Measurements from ENCODE around the gene SLC22A23. TPM values are rescaled to one million over a fixed set of nuclear protein-coding genes. Genes with fewer than 3 reads are reported as not detected.

The SLC22A23 gene
- total and polyA plus RNA-seq, 2 of the 4 experiments (the other 2 are of a cell fraction) = 0.72 to 1.6 TPM

DNA sequence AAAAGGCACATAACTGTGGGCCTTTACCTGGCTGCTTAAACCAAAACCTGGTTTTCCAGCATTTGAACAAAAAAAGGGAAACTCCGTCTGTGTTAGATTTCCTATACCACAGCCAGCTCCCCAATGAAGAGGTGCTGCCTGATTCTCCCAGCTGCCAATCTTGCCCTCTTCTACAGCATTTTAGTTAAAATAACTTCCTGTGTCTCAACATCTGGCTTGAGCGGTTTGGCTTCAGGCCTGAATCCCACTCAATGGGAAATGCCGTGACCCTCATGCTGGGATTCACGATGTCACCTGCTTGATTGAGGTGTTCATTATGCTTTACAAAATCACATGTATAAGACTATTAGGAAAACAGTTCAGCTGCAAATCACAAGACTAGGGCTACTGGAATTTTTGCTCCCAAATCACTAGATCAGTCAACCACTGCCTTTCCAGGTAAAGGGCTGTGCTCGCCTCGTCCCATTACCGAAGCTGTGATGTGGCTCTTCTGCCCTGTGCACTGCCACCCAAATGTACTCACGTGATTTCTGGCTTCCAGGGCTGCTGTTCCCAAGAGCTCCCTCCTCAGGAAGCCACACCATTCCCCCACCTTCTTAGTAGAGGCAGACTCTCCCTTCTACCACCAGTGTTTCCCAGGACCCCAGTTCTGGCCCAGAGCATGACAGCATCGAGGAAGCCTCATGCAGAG lies 103.5 kb downstream of the SLC22A23 start:
- no peak overlapping the region for H2AFZ ChIP-seq (replicated peaks; ENCODE audit: low read length, poor library complexity)
- H3K4me2 ChIP-seq (ENCODE audit: low read depth, low read length) = no peak overlapping the region
- H2AK5ac ChIP-seq (ENCODE audit: low read depth, low read length) = no peak overlapping the region; the same call in 1 of the 2 replicates
- H2BK120ac ChIP-seq (ENCODE audit: low read depth, low read length) = no peak overlapping the region
- no peak overlapping the region for H3K56ac ChIP-seq (ENCODE audit: extremely low read depth, insufficient read depth, low read length)
- H3K14ac ChIP-seq (replicated peaks; ENCODE audit: low read depth, low read length) = no peak overlapping the region
- POLR2A ChIA-PET (ENCODE audit: unreplicated experiment) = no interaction called here
- no TSS peak for BruUV-seq (replicated peaks)
- H3K27me3 ChIP-seq (ENCODE audit: control insufficient read depth, insufficient read depth, low read length) = peaks cover 32% of the 10 kb centered on the region
- no peak overlapping the region for H4K91ac ChIP-seq (ENCODE audit: insufficient read depth, low read depth, low read length)
- no peak overlapping the region for H3K4me3 ChIP-seq (ENCODE audit: insufficient read depth, low read depth, low read length)
- no peak overlapping the region for H4K5ac ChIP-seq (ENCODE audit: low read depth, low read length)
- in situ Hi-C loops (cut with MboI; ENCODE audit: low sequenced_read_pairs) = no loop called here
- no peaks in the 10 kb centered on the region for H3K79me1 ChIP-seq (ENCODE audit: low read depth in 1 of 2, low read length in 2 of 2)
- CTCF ChIA-PET = no interaction called here
- no peak overlapping the region for H2BK5ac ChIP-seq (ENCODE audit: low read depth, low read length, poor library complexity, severe bottlenecking)
- peaks cover 2% of the 10 kb centered on the region; the same call in 1 of the 2 replicates for H3K4me1 ChIP-seq (ENCODE audit: control insufficient read depth, insufficient read depth, low read length)
- no peak overlapping the region for H2AK9ac ChIP-seq (replicated peaks; ENCODE audit: low read depth, low read length, poor library complexity)
- no peak overlapping the region for H3K27ac ChIP-seq (ENCODE audit: insufficient read depth, low read length)
- intact Hi-C loops (cut with micrococcal nuclease) = no loop called here
- no peak overlapping the region for H3K18ac ChIP-seq (ENCODE audit: low read depth, low read length)
- DNase-seq (no peak), ATAC-seq (ENCODE audit: low read depth) (no peak)
- no peak overlapping the region for H2BK20ac ChIP-seq (ENCODE audit: low read depth, low read length)
- TF ChIP-seq RCOR1 (IDR thresholded peaks at IDR 0.05; ENCODE audit: insufficient replicate concordance, low read length) = no peak
- no peak for TF ChIP-seq CHD1 (IDR thresholded peaks at IDR 0.05; ENCODE audit: low read depth, low read length)
- TF ChIP-seq, protein P1, sequence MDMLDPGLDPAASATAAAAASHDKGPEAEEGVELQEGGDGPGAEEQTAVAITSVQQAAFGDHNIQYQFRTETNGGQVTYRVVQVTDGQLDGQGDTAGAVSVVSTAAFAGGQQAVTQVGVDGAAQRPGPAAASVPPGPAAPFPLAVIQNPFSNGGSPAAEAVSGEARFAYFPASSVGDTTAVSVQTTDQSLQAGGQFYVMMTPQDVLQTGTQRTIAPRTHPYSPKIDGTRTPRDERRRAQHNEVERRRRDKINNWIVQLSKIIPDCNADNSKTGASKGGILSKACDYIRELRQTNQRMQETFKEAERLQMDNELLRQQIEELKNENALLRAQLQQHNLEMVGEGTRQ (IDR thresholded peaks at IDR 0.05; ENCODE audit: low read depth, low read length) = no peak
- no peak for TF ChIP-seq FOS (IDR thresholded peaks at IDR 0.05; ENCODE audit: low read depth, low read length)
- TF ChIP-seq MAZ (IDR thresholded peaks at IDR 0.05; ENCODE audit: borderline replicate concordance, low read depth, low read length) = no peak
- TF ChIP-seq RFX5 (IDR thresholded peaks at IDR 0.05; ENCODE audit: low read depth, low read length) = no peak
- TF ChIP-seq, protein P2, sequence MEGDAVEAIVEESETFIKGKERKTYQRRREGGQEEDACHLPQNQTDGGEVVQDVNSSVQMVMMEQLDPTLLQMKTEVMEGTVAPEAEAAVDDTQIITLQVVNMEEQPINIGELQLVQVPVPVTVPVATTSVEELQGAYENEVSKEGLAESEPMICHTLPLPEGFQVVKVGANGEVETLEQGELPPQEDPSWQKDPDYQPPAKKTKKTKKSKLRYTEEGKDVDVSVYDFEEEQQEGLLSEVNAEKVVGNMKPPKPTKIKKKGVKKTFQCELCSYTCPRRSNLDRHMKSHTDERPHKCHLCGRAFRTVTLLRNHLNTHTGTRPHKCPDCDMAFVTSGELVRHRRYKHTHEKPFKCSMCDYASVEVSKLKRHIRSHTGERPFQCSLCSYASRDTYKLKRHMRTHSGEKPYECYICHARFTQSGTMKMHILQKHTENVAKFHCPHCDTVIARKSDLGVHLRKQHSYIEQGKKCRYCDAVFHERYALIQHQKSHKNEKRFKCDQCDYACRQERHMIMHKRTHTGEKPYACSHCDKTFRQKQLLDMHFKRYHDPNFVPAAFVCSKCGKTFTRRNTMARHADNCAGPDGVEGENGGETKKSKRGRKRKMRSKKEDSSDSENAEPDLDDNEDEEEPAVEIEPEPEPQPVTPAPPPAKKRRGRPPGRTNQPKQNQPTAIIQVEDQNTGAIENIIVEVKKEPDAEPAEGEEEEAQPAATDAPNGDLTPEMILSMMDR (conservative IDR thresholded peaks at IDR 0.05; ENCODE audit: low read depth, low read length) = no peak
- TF ChIP-seq BHLHE40 (IDR thresholded peaks at IDR 0.05; ENCODE audit: low read depth, low read length) = no peak
- 95% methylated on average over 4 of the region's 9 CpGs; no CpG with 5 or more reads in 1 of the 2 experiments for WGBS, 2 experiments (ENCODE audit: extremely low coverage in 2 of 2, insufficient read length in 1 of 2)
- peaks cover 7% of the 10 kb centered on the region; the same call in 1 of the 2 replicates for H3K9me1 ChIP-seq (ENCODE audit: insufficient read depth, low read length)
- no peak overlapping the region for H4K8ac ChIP-seq (ENCODE audit: low read depth in 2 of 2, low read length in 2 of 2)
- H2BK15ac ChIP-seq (ENCODE audit: low read depth, low read length) = no peak overlapping the region
- dilution Hi-C loops (cut with HindIII; ENCODE audit: low sequenced_read_pairs, unreplicated experiment) = no loop called here
- no peak overlapping the region for H3K4ac ChIP-seq (ENCODE audit: low read depth, low read length)
- no peak overlapping the region for H3K9ac ChIP-seq (ENCODE audit: low read depth, low read length)
- H3K36me3 ChIP-seq (ENCODE audit: control insufficient read depth, insufficient read depth, low read length) = no peaks in the 10 kb centered on the region
- H3K9me3 ChIP-seq (ENCODE audit: control insufficient read depth, insufficient read depth, low read length) = no peaks in the 10 kb centered on the region
- no peak overlapping the region for H3K23ac ChIP-seq (ENCODE audit: low read depth, low read length)
- H4K20me1 ChIP-seq (ENCODE audit: insufficient read depth, low read length) = no peaks in the 10 kb centered on the region
